ENCODE measurements around the gene SPATA1.

The SPATA1 gene

GRCh38 chr1:84510668-84511067, 4.5 kb downstream of the SPATA1 start:
- H3K4me3 ChIP-seq (ENCODE audit: low read length) = no peak overlapping the region
- H3K9ac ChIP-seq (ENCODE audit: low read length) = no peak overlapping the region
- H3K27ac ChIP-seq (ENCODE audit: low read length) = no peak overlapping the region
- no peaks in the 10 kb centered on the region for H3K36me3 ChIP-seq (ENCODE audit: control insufficient read depth, low read depth, low read length)
- no peaks in the 10 kb centered on the region for H3K27me3 ChIP-seq (ENCODE audit: control insufficient read depth, insufficient read depth, low read length)
- H3K9me3 ChIP-seq (ENCODE audit: control insufficient read depth, low read depth, low read length) = peaks cover 3% of the 10 kb centered on the region
- H3K4me1 ChIP-seq (ENCODE audit: control insufficient read depth, low read depth, low read length) = peaks cover 9% of the 10 kb centered on the region

- no peak overlapping the region for H3K9ac ChIP-seq (ENCODE audit: low read length)
- H3K4me1 ChIP-seq (ENCODE audit: control insufficient read depth, low read depth, low read length) = no peaks in the 10 kb centered on the region
- peaks cover 5% of the 10 kb centered on the region for H3K9me3 ChIP-seq (ENCODE audit: control insufficient read depth, low read depth, low read length)
- no peaks in the 10 kb centered on the region for H3K27me3 ChIP-seq (ENCODE audit: control insufficient read depth, insufficient read depth, low read length)
- H3K36me3 ChIP-seq (ENCODE audit: control insufficient read depth, low read depth, low read length) = no peaks in the 10 kb centered on the region
- no peak overlapping the region for H3K4me3 ChIP-seq (ENCODE audit: low read length)
- no peak overlapping the region for H3K27ac ChIP-seq (ENCODE audit: low read length)
These were observed 18.4 kb downstream of the SPATA1 start for GRCh38 chr1:84524590-84524989.

GRCh38 chr1:84525779-84526178, 19.6 kb downstream of the SPATA1 start:
- H3K36me3 ChIP-seq (ENCODE audit: control insufficient read depth, low read depth, low read length) = no peaks in the 10 kb centered on the region
- H3K27ac ChIP-seq (ENCODE audit: low read length) = no peak overlapping the region
- H3K4me1 ChIP-seq (ENCODE audit: control insufficient read depth, low read depth, low read length) = no peaks in the 10 kb centered on the region
- no peaks in the 10 kb centered on the region for H3K27me3 ChIP-seq (ENCODE audit: control insufficient read depth, insufficient read depth, low read length)
- H3K9ac ChIP-seq (ENCODE audit: low read length) = no peak overlapping the region
- H3K9me3 ChIP-seq (ENCODE audit: control insufficient read depth, low read depth, low read length) = peaks cover 5% of the 10 kb centered on the region
- no peak overlapping the region for H3K4me3 ChIP-seq (ENCODE audit: low read length)

- no peak overlapping the region for H3K9ac ChIP-seq (ENCODE audit: low read length)
- no peaks in the 10 kb centered on the region for H3K27me3 ChIP-seq (ENCODE audit: control insufficient read depth, insufficient read depth, low read length)
- no peak overlapping the region for H3K27ac ChIP-seq (ENCODE audit: low read length)
- no peaks in the 10 kb centered on the region for H3K36me3 ChIP-seq (ENCODE audit: control insufficient read depth, low read depth, low read length)
- H3K4me1 ChIP-seq (ENCODE audit: control insufficient read depth, low read depth, low read length) = no peaks in the 10 kb centered on the region
- H3K4me3 ChIP-seq (ENCODE audit: low read length) = no peak overlapping the region
- H3K9me3 ChIP-seq (ENCODE audit: control insufficient read depth, low read depth, low read length) = no peaks in the 10 kb centered on the region
These were observed 32.4 kb downstream of the SPATA1 start for GRCh38 chr1:84538599-84538998.

- Histone ChIP-seq H3K27ac (ENCODE audit: low read length) (no peak overlapping the region), H3K36me3 (ENCODE audit: control insufficient read depth, low read depth, low read length) (no peaks in the 10 kb centered on the region), H3K9ac (ENCODE audit: low read length) (no peak overlapping the region), H3K27me3 (ENCODE audit: control insufficient read depth, insufficient read depth, low read length) (no peaks in the 10 kb centered on the region), H3K4me1 (ENCODE audit: control insufficient read depth, low read depth, low read length) (no peaks in the 10 kb centered on the region), H3K4me3 (ENCODE audit: low read length) (no peak overlapping the region), H3K9me3 (ENCODE audit: control insufficient read depth, low read depth, low read length) (no peaks in the 10 kb centered on the region)
These were observed 33.8 kb downstream of the SPATA1 start for GRCh38 chr1:84539972-84540371.

GRCh38 chr1:84540759-84541158, 34.6 kb downstream of the SPATA1 start:
- Histone ChIP-seq H3K36me3 (ENCODE audit: control insufficient read depth, low read depth, low read length) (no peaks in the 10 kb centered on the region), H3K9ac (ENCODE audit: low read length) (no peak overlapping the region), H3K27ac (ENCODE audit: low read length) (no peak overlapping the region), H3K27me3 (ENCODE audit: control insufficient read depth, insufficient read depth, low read length) (no peaks in the 10 kb centered on the region), H3K4me3 (ENCODE audit: low read length) (no peak overlapping the region), H3K9me3 (ENCODE audit: control insufficient read depth, low read depth, low read length) (no peaks in the 10 kb centered on the region), H3K4me1 (ENCODE audit: control insufficient read depth, low read depth, low read length) (no peaks in the 10 kb centered on the region)

- no peak overlapping the region for H3K9ac ChIP-seq (ENCODE audit: low read length)
- H3K27ac ChIP-seq (ENCODE audit: low read length) = no peak overlapping the region
- no peaks in the 10 kb centered on the region for H3K27me3 ChIP-seq (ENCODE audit: control insufficient read depth, insufficient read depth, low read length)
- H3K4me1 ChIP-seq (ENCODE audit: control insufficient read depth, low read depth, low read length) = no peaks in the 10 kb centered on the region
- H3K9me3 ChIP-seq (ENCODE audit: control insufficient read depth, low read depth, low read length) = no peaks in the 10 kb centered on the region
- no peaks in the 10 kb centered on the region for H3K36me3 ChIP-seq (ENCODE audit: control insufficient read depth, low read depth, low read length)
- no peak overlapping the region for H3K4me3 ChIP-seq (ENCODE audit: low read length)
These were observed 35.5 kb downstream of the SPATA1 start for GRCh38 chr1:84541679-84542078.

GRCh38 chr1:84550826-84551225, 44.6 kb downstream of the SPATA1 start:
- Histone ChIP-seq H3K27me3 (ENCODE audit: control insufficient read depth, insufficient read depth, low read length) (no peaks in the 10 kb centered on the region), H3K9ac (ENCODE audit: low read length) (no peak overlapping the region), H3K36me3 (ENCODE audit: control insufficient read depth, low read depth, low read length) (no peaks in the 10 kb centered on the region), H3K4me1 (ENCODE audit: control insufficient read depth, low read depth, low read length) (no peaks in the 10 kb centered on the region), H3K9me3 (ENCODE audit: control insufficient read depth, low read depth, low read length) (no peaks in the 10 kb centered on the region), H3K27ac (ENCODE audit: low read length) (no peak overlapping the region), H3K4me3 (ENCODE audit: low read length) (no peak overlapping the region)

- Histone ChIP-seq H3K4me1 (ENCODE audit: control insufficient read depth, low read depth, low read length) (peaks cover 22% of the 10 kb centered on the region), H3K9me3 (ENCODE audit: control insufficient read depth, low read depth, low read length) (no peaks in the 10 kb centered on the region), H3K4me3 (ENCODE audit: low read length) (no peak overlapping the region), H3K36me3 (ENCODE audit: control insufficient read depth, low read depth, low read length) (no peaks in the 10 kb centered on the region), H3K27me3 (ENCODE audit: control insufficient read depth, insufficient read depth, low read length) (no peaks in the 10 kb centered on the region), H3K9ac (ENCODE audit: low read length) (no peak overlapping the region), H3K27ac (ENCODE audit: low read length) (no peak overlapping the region)
These were observed 63.0 kb downstream of the SPATA1 start for GRCh38 chr1:84569216-84569615.

GRCh38 chr1:84570436-84571149, 64.4 kb downstream of the SPATA1 start:
- H3K9ac ChIP-seq (ENCODE audit: low read length) = no peak overlapping the region

GRCh38 chr1:84571150-84571535, 65.0 kb downstream of the SPATA1 start:
- peaks cover 22% of the 10 kb centered on the region for H3K4me1 ChIP-seq (ENCODE audit: control insufficient read depth, low read depth, low read length)
- H3K27me3 ChIP-seq (ENCODE audit: control insufficient read depth, insufficient read depth, low read length) = peaks cover 9% of the 10 kb centered on the region
- H3K36me3 ChIP-seq (ENCODE audit: control insufficient read depth, low read depth, low read length) = no peaks in the 10 kb centered on the region
- no peak overlapping the region for H3K27ac ChIP-seq (ENCODE audit: low read length)
- H3K9me3 ChIP-seq (ENCODE audit: control insufficient read depth, low read depth, low read length) = no peaks in the 10 kb centered on the region
- no peak overlapping the region for H3K9ac ChIP-seq (ENCODE audit: low read length)
- H3K4me3 ChIP-seq (ENCODE audit: low read length) = no peak overlapping the region

More at GRCh38 chr1:84570436-84571149, 64.4 kb downstream of the SPATA1 start:
- Histone ChIP-seq H3K4me3 (ENCODE audit: low read length) (no peak overlapping the region), H3K36me3 (ENCODE audit: control insufficient read depth, low read depth, low read length) (no peaks in the 10 kb centered on the region), H3K27ac (ENCODE audit: low read length) (no peak overlapping the region), H3K27me3 (ENCODE audit: control insufficient read depth, insufficient read depth, low read length) (peaks cover 9% of the 10 kb centered on the region), H3K9me3 (ENCODE audit: control insufficient read depth, low read depth, low read length) (no peaks in the 10 kb centered on the region), H3K4me1 (ENCODE audit: control insufficient read depth, low read depth, low read length) (peaks cover 22% of the 10 kb centered on the region)

GRCh38 chr1:84573481-84573966, 67.3 kb downstream of the SPATA1 start:
- H3K27ac ChIP-seq (ENCODE audit: low read length) = peak overlapping the region; percentile 49
- H3K4me3 ChIP-seq (ENCODE audit: low read length) = peak overlapping the region; percentile 82
- H3K36me3 ChIP-seq (ENCODE audit: control insufficient read depth, low read depth, low read length) = no peaks in the 10 kb centered on the region
- H3K9me3 ChIP-seq (ENCODE audit: control insufficient read depth, low read depth, low read length) = no peaks in the 10 kb centered on the region
- H3K27me3 ChIP-seq (ENCODE audit: control insufficient read depth, insufficient read depth, low read length) = peaks cover 9% of the 10 kb centered on the region
- H3K4me1 ChIP-seq (ENCODE audit: control insufficient read depth, low read depth, low read length) = peaks cover 22% of the 10 kb centered on the region
- H3K9ac ChIP-seq (ENCODE audit: low read length) = peak overlapping the region; percentile 65
